Ovary (tissue), 9 donors: Measurements from ENCODE around the gene SLC27A3. TPM values are rescaled to one million over a fixed set of nuclear protein-coding genes. Genes with fewer than 3 reads are reported as not detected.

Experiments used
- DNase-seq, 5 donors: peaks; one replicate each; pipeline ENCODE4 v3.0.0-alpha.2; 2019 to 2020
- H3K27ac ChIP-seq, 2 donors: fragments of 200-600 bp; one replicate each; pipeline versions ENCODE4 v1.5.1 to v1.8.0; 2019 to 2022
- H3K27me3 ChIP-seq: fragments of 200-600 bp; one replicate; pipeline ENCODE4 v1.8.0; 2022
- H3K36me3 ChIP-seq: fragments of 200-600 bp; sonication (generic); one replicate; pipeline ENCODE4 v1.5.1; 2019
- H3K4me1 ChIP-seq: one replicate; pipeline ENCODE4 v1.8.1; 2013; ENCODE audit warnings: mild to moderate bottlenecking, moderate library complexity; ENCODE audit not compliant: insufficient read depth
- H3K4me3 ChIP-seq: fragments of 200-600 bp; sonication (generic); one replicate; pipeline ENCODE4 v1.5.1; 2017
- H3K9me3 ChIP-seq, 2 donors: fragments of 200-600 bp in 1 of 2; sonication (generic) in 1 of 2; one replicate each; pipeline versions ENCODE4 v1.5.1 to v1.8.1; 2013 to 2019; ENCODE audit warnings: mild to moderate bottlenecking in 1 of 2, moderate library complexity in 1 of 2
- EP300 ChIP-seq: sonication (generic); formaldehyde crosslinking; IDR thresholded peaks from one replicate; pipeline ENCODE4 v1.6.1; 2017; ENCODE audit warnings: antibody characterized with exemption
- POLR2A ChIP-seq: fragments of 450-650 bp; IDR thresholded peaks from one replicate; pipeline ENCODE4 v1.6.1; 2017; ENCODE audit warnings: antibody characterized with exemption, mild to moderate bottlenecking, moderate library complexity
- WGBS, 3 donors: extraction: QIAGEN DNeasy Blood & Tissue Kit in 1 of 3; methylation state at CpG; one replicate each; pipeline versions ENCODE4 v1.1.5 to v1.1.7; 2013 to 2017; 5-methylcytosine and 5-hydroxymethylcytosine counted together
- intact Hi-C, 4 donors: fragments of 100-400 bp; cut with DNase I; formaldehyde crosslinking; loops; one replicate each; pipeline versions ENCODE4 v1.11.0 to v1.15.1; 2022 to 2023
- polyA plus RNA-seq, 2 donors: library from polyadenylated mRNA; stranded (reverse); fragments of 200-250 nt in 1 of 2; fragments of 350-450 nt in 1 of 2; fragmentation: Illumina TruSeq in 1 of 2; extraction: RNeasy Lipid Tissue Mini Kit (QIAGEN cat#74804) in 1 of 2; gene quantifications; one replicate each; pipeline ENCODE4 v1.2.3, GENCODE V29; 2013 to 2014
- total RNA-seq, 7 donors: library from RNA; depleted of rRNA in 2 of 7; stranded (reverse); fragments of >200 nt in 2 of 7; fragmentation: NEBNext Ultra II Directional in 3 of 7; extraction: Animal tissue kit (Norgen Biotek cat#: 25700) in 3 of 7; gene quantifications; one replicate each; pipeline versions ENCODE4 v1.1.0 to v1.2.4, GENCODE V29; 2016 to 2023
- TF ChIP-seq, protein P1 (sequence below), 3 donors: fragments of 450-650 bp in 2 of 3; fragments of 200-600 bp in 1 of 3; IDR thresholded peaks; one replicate each; pipeline versions ENCODE4 v1.5.1 to v1.8.0; 2016 to 2022; ENCODE audit warnings: antibody characterized with exemption in 3 of 3, mild to moderate bottlenecking in 1 of 3
- donor health status: DM: no; HTN: no; CAD: no; lungs with moderate emphysema.
- donor health status: DM: no; HTN: no; CAD: no.
- donor health status: Bipolar disorder and iron deficiency.
- donor health status: DM: yes; HTN: yes; CAD: no.
- donor health status: DM: no; HTN: no; CAD: no.
- donor health status: DM: yes; HTN: yes; CAD: no.

The SLC27A3 gene
- total and polyA plus RNA-seq, 9 donors, result 9.5 to 50.9 (median 31.1) TPM

DNA sequence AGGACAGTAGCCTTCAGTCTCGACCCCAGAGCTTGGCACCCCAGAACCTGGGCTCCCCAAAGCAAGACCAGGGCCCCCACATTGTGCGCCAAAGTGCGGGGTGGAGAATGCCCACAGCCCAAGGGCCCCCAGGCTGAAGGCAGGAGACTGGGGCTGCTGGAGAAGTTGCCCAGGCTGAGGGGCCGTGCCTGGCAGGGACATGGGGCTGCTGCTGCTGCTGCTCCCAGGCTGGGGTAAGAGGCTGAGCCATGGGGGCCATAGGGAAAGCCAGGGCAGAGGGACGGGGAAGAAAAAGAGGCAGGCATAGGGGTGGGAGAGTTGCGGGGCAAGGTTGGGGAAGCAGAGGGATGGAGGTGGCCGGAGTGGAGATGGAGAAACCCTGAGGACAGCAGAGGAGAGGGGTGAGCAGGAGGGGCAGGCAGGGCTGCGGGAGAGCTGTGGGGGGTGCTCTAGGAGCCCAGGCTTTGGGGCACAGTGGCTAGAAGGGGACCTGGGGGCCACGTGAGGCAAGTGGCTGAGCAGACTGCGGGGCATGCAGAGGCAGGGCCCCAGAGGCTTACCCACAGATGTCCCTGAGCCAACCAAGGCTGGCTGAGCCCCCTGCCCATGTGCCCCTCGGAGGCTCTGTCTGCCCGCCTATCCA is 18.9 kb downstream of the SLC27A3 start:
- no peak overlapping the region for H3K27ac ChIP-seq
- H3K4me1 ChIP-seq, result no peaks in the 10 kb centered on the region
- DNase-seq, result peak in 1 of 5 donors; percentile 13
- no peaks in the 10 kb centered on the region for H3K9me3 ChIP-seq
- H3K27me3 ChIP-seq, result no peaks in the 10 kb centered on the region
- no peak overlapping the region for H3K4me3 ChIP-seq
- intact Hi-C loops, result loop anchor here in 3 of 4 donors (10.0 kb wide), 3 partner anchors 151 to 191 kb away; partner anchors contain the start of genes RAB13 (in 2 of the 3), CRTC2 (in 1 of the 3) and DENND4B (in 1 of the 3)
- TF ChIP-seq, protein P1, sequence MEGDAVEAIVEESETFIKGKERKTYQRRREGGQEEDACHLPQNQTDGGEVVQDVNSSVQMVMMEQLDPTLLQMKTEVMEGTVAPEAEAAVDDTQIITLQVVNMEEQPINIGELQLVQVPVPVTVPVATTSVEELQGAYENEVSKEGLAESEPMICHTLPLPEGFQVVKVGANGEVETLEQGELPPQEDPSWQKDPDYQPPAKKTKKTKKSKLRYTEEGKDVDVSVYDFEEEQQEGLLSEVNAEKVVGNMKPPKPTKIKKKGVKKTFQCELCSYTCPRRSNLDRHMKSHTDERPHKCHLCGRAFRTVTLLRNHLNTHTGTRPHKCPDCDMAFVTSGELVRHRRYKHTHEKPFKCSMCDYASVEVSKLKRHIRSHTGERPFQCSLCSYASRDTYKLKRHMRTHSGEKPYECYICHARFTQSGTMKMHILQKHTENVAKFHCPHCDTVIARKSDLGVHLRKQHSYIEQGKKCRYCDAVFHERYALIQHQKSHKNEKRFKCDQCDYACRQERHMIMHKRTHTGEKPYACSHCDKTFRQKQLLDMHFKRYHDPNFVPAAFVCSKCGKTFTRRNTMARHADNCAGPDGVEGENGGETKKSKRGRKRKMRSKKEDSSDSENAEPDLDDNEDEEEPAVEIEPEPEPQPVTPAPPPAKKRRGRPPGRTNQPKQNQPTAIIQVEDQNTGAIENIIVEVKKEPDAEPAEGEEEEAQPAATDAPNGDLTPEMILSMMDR (IDR thresholded peaks at IDR 0.05), result no peak
- no peak for TF ChIP-seq POLR2A
- no peak for TF ChIP-seq EP300
- WGBS, 3 donors, result 69 to 78% (median 70%) methylated on average over 12 of the region's 12 CpGs
- H3K36me3 ChIP-seq, result no peaks in the 10 kb centered on the region

DNA sequence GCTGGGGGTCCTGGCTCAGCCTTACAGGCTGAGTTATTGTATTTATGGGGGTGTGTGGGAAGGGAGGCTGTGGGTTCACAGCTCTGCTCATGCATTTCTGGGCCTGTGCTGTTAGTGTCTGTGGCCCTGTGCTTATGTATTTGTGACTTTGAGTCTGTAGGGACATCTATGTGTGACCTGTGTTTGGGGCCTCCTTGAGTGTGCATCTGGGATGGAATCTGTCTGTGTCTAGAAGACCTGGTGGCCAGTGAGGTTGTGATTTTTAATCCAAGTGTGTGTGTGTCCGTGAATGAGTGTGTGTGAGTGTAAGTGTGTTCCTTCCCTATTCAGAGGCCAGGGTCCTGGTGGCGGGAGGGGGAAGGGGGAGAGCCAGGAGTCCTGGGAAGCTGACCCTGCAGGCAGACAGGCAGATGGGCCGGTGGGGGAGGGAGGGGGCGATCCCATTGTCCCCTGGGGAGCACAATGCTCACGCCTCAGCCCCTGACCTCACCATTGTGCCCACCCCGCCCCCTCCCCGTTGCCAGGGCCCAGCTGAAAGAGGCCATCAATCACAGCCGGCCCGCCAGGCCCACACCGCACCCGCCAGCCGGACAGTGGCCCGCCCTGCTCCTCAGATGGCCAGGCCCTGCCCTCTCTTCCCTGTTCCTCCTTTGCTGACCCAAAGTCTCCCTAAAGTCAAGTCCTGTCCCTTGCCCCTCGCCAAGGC is 19.6 kb downstream of the SLC27A3 start:
- H3K9me3 ChIP-seq, result no peaks in the 10 kb centered on the region
- no peaks in the 10 kb centered on the region for H3K36me3 ChIP-seq
- no peaks in the 10 kb centered on the region for H3K27me3 ChIP-seq
- peak in 2 of 5 donors; percentile 10 to 20 for DNase-seq
- intact Hi-C loops, result loop anchor here (5.0 to 10.0 kb wide), 5 partner anchors 150 to 190 kb away; partner anchors contain the start of genes DENND4B (in 2 of the 4), RAB13 (in 2 of the 4) and CRTC2 (in 1 of the 4)
- no peak for TF ChIP-seq POLR2A
- no peak for TF ChIP-seq EP300
- TF ChIP-seq, protein P1 (IDR thresholded peaks at IDR 0.05), result no peak
- WGBS, 3 donors, result 37 to 41% (median 40%) methylated on average over 14 of the region's 14 CpGs
- no peak overlapping the region for H3K4me3 ChIP-seq
- H3K4me1 ChIP-seq, result no peaks in the 10 kb centered on the region
- H3K27ac ChIP-seq, result no peak overlapping the region

DNA sequence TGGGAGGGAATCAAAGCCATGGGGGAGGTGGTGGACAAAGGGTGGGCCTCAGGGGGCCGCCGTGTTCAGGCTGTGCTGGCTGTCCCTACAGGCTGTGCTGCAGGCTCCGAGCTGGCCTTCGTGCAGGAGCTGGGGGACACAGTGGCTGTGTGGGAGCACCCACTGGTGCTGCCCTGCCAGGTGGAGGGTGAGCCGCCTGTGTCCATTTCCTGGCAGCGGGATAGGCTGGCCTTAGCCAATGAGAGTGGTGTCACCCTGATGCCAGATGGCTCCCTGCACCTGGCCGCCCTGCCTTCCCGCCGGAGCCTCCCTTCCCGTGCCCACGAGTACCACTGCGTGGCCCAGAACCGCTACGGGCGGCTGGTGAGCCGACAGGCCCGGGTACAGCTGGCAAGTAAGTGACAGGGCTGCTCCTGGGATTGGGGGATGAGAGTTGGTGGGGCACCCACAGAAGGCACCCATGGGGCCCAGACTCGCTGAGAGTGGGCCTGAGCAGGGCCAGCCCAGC is 20.2 kb downstream of the SLC27A3 start:
- WGBS, 3 donors, result 62 to 65% (median 62%) methylated on average over 17 to 18 of the region's 18 CpGs
- peak in 1 of 5 donors; percentile 13 for DNase-seq
- intact Hi-C loops, result loop anchor here (5.0 to 10.0 kb wide), 5 partner anchors 149 to 189 kb away; partner anchors contain the start of genes DENND4B (in 2 of the 4), RAB13 (in 2 of the 4) and CRTC2 (in 1 of the 4)
- no peaks in the 10 kb centered on the region for H3K27me3 ChIP-seq
- no peaks in the 10 kb centered on the region for H3K36me3 ChIP-seq
- no peak overlapping the region for H3K27ac ChIP-seq
- no peaks in the 10 kb centered on the region for H3K9me3 ChIP-seq
- no peak overlapping the region for H3K4me3 ChIP-seq
- H3K4me1 ChIP-seq, result no peaks in the 10 kb centered on the region
- TF ChIP-seq POLR2A (no peak), EP300 (no peak)
- TF ChIP-seq, protein P1 (IDR thresholded peaks at IDR 0.05), result no peak
